COLO829 (cell line): ENCODE results near the gene RPS3.
"Not testable (repeated sequence)": the region's sequence is repeated elsewhere in the genome, so short reads cannot be mapped to it uniquely, and the experiment has no call there.

Experiments used
- DNase-seq: peaks from one replicate; pipeline ENCODE4 v3.0.0; 2012; ENCODE audit warnings: low spot score

The RPS3 gene

GRCh38 chr11:75399344-75400145 is at the start of gene RPS3:
RPS3 (plus strand) TSS chr11:75399518; CDS start chr11:75399548, 30 bp downstream.
- peak; percentile 95 for DNase-seq

DNA sequence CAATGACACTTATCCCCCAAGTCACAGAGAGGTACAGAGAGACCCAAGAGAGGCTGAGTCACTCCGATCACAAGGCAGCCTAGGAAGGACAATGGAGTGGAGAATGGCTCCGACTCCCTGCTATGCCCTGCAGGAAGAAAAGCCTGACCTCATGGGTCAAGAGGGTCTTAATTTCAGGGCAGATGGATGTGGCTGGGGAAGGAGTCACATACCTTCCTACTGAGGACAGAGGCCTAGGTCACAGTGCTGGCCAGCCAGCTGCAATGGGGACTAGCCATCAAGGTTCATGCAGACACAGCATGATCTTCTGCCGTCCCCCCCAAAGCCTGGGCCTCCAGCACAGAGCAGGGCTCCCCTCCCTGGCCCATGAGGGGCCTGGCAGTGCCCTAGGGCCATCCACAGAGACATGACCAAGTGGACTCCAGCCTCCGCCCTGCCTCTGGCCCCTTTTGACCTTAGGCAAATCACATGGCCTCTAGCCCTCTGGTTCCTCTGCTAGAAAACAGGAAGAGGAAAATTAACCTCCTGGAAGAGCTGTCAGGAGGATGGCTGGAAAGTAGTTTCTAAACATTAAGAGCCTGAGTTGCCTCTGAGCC is 49.7 kb upstream of the RPS3 start:
- no peak for DNase-seq

GRCh38 chr11:75350122-75350742 is 49.1 kb upstream of the RPS3 start:
- DNase-seq = no peak

- no peak for DNase-seq
These were observed 48.4 kb upstream of the RPS3 start for GRCh38 chr11:75350743-75351540.

GRCh38 chr11:75351541-75351790 is 47.9 kb upstream of the RPS3 start, which contains the start of gene ARRB1:
ARRB1 (minus strand) TSS chr11:75351661; CDS start chr11:75351607, 54 bp downstream.
- DNase-seq = peak; percentile 48

DNA sequence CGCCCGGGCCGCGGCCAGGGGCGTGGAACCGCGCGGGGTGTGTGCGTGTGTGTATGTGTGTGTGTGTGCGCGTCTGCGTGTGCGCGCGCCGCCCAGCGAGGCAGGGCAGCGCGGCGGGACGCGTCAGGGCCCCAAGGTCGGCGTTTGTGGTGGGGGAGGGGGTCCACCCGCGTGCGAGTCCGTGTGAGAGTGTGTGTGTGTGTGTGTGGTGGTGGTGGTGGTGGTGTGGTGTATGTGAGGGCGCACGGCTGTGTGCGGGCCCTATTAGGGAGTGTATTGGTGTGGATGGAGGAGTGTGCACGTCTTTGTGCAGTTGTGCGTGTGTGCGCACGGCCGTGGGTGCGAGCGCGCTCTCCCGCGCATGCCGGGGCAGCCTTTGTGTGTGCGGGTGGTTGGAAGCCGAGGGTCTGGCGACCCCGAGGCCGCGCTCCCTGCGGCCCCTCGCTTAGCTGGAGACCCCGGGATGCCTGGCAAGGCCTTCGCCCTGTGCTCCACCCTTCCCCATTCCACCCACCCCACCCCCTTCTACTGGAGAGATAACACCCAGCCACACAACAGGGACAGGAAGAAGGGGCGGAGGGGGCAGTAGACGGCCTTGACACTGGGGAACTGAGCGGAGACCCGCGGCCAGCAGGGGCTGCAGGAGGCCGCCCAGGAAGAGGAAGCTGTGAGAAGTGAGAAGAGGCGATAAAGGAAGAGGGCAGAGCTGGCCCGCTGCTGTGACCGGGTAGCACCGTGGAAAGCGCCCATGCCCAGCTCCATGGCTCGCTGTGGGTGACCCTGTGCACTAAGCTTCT is 47.3 kb upstream of the RPS3 start:
- no peak for DNase-seq

DNA sequence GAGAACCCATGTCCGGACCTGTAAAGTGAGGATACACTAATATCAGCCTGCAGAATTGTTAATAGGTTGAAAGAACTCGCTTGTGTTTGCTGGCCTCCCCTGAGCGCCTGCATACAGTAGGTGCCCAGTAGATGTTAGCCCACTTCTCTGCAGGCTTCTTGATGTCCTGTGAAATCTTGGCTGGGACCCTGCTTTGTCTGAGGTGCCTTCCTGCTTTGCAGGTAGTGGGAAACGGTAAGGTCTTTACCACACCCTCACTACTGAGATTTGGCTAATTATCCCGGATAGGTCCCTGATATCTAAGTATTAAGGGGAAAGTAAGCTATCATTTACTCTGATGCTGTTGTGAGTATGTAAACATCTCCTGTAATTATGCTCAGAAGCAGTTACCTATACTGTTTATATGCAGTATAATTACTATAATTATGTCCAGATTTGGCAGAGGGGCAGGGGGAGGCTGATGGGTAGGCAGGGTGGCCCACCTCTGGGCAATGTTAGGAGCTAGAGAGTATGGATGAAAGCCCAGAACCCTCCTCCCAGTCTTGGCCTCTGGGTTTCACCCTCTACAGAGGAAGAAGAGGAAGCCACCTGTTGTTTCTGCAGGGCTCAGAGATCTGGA is 46.6 kb upstream of the RPS3 start:
- DNase-seq = no peak

GRCh38 chr11:75355051-75355450 is 44.3 kb upstream of the RPS3 start:
- DNase-seq = no peak

DNA sequence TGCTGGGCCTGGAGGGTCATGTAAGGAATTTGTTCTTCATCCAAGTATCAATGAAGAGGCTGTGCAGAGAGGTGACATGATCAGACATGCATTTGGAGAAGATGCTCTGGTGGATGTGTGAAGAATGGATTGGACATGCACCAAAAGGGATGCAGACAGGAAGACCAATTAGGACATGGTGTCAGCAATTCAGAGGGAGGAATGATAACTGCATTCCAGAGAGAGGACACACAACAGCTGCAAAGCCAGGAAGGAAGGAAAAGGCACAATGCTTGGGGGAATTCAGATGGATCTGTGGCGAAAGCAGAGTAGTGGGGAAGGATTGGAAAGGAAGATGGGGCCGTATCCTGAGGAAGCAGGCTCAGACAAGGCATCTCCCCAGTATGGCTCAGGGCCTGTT is 42.7 kb upstream of the RPS3 start:
- no peak for DNase-seq

DNA sequence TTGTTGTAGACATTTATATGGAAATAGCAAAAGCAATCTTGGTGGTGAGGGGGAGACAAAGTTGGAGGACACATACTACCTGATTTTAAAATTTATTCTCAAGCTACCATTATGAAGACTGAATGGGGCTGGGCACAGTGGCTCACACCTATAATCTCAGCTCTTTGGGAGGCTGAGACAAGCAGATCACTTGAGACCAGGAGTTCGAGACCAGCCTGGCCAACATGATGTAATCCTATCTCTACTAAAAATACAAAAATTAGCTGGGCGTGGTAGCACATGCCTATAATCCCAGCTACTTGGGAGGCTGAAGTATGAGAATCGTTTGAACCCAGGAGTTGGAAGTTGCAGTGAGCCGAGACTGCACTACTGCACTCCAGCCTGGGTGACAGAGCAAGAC is 37.0 kb upstream of the RPS3 start:
- DNase-seq = not testable (repeated sequence)

DNA sequence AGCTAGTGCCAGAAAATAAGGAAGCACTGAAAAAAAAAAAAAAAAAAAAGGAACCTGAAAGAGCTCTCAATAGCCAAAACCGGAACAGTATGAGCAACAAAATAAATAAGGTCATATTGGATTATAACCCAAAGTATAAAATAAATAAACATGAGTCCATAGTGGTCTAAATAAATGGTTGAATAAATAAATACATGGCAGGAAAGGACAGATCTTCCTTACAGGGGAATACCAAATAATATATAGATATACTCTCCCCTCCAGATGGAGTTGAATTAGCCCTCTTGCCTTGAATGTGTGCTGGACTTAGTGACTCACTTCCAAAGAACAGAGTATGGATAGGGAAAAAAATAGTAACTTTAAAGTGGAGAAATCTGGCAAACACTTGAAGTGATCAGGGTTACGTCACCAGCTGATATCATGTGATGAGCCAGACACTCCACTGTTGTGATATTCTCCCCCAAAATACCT is 33.6 kb upstream of the RPS3 start:
- DNase-seq = no peak

DNA sequence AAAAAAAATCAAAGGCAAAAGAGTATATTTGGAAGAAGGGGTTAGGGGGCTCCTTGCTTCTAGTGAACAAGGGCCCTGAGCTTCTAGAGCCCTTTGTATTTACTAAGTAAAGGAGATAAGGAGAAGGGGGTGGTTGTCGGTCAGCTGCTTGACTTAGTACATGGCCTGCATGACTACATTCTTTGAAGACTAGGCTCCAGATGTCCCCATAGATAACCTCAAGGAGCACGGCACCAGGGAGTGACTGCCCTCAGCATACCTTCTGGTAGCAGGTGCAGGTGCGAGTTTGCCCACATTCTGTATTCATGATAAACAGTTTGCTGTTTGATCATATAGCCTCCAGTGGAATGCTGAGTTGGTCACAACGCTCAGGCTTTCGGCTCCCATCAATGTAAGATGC is 32.5 kb upstream of the RPS3 start:
- DNase-seq = not testable (repeated sequence)

- DNase-seq = no peak
These were observed 29.6 kb upstream of the RPS3 start for GRCh38 chr11:75369560-75370255.

- DNase-seq = no peak
These were observed 27.1 kb upstream of the RPS3 start for GRCh38 chr11:75371949-75372876.

GRCh38 chr11:75373201-75373600 is 26.1 kb upstream of the RPS3 start:
- no peak for DNase-seq

DNA sequence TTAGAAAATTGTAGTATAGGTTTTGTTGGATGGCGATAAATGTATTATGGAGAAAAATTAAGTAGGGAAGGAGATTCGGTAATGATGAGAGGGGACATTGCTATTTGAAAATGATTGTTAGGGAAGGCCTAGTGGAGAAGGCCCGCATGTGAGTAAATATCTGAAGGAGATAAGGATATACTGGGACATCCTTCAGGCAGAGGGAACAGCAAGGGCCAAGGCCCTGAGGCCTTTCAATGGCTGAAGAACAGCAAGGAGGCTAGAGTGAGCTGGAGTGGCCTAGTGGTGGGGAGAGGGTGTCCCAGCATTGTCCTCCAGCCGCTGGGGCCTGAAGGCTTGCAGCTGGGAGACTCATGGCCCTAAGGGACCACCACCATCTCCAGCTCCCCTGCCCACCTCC is 24.7 kb upstream of the RPS3 start:
- no peak for DNase-seq

DNA sequence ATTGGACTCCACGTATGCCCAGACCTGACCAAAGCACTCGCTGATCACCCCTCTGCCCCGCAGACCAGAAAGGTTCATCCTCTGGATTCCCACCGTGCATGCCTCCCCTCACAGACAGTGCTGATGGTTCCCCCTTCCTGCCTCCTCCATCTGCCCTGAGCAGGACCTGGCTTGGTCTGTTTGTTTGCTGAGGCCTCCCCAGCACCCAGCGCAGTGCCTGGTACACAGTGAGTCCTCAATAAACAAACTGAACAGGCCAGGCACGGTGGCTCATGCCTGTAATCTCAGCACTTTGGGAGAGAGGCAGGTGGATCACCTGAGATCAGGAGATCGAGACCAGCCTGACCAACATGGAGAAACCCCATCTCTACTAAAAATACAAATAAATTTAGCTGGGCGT is 23.7 kb upstream of the RPS3 start:
- DNase-seq = no peak

DNA sequence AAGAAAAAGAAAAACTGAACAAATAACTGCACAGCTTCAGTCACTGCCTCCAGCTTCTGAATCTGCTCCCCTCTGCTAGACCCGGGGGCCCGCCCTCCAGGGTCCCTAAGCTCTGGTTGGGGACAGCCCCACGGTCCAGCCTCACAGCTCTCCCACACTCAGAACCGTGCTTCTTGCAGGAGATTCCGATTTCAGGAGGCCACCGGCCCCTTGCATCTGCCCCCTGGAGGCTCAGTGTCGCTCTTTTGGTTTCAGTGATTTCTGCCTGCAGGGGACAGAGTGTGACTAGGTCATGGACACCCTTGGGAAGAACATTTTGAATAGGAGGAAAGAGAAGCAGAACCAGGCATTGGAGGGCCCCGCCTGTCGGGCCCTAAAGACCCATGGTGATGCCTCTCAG is 23.1 kb upstream of the RPS3 start:
- no peak for DNase-seq

DNA sequence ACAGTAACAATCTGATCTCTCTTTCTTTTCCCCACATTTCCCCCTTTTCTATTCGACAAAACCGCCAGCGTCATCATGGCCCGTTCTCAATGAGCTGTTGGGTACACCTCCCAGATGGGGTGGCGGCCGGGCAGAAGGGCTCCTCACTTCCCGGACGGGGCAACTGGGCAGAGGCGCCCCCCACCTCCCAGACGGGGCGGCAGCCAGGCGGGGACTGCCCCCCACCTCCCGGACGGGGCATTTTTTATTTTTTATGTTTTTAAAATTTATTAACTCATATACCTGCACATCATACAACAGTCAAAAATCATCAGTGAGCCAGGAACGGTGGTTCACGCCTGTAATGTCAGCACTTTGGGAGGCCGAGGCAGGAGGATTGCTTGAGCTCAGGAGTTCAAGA is 20.5 kb upstream of the RPS3 start:
- DNase-seq = not testable (repeated sequence)

- DNase-seq = no peak
These were observed 19.1 kb upstream of the RPS3 start for GRCh38 chr11:75380245-75380644.
